Parathyroid adenoma (tissue), 2 donors: ENCODE results near the gene ZNF24.
A peak's percentile ranks its signal among the peaks of the same experiment; 100 is the strongest.

Experiments used
- H2AFZ ChIP-seq: fragments of 300-600 bp; sonication (generic); one replicate; pipeline ENCODE4 v1.7.0; 2017; ENCODE audit warnings: antibody characterized with exemption, mild to moderate bottlenecking
- H3K27ac ChIP-seq: fragments of 300-600 bp; sonication (generic); one replicate; pipeline ENCODE4 v1.7.0; 2017
- H3K27me3 ChIP-seq: fragments of 300-600 bp; sonication (generic); one replicate; pipeline ENCODE4 v1.7.0; 2017; ENCODE audit warnings: low read length; ENCODE audit not compliant: control insufficient read depth, insufficient read depth
- H3K36me3 ChIP-seq: fragments of 300-600 bp; sonication (generic); one replicate; pipeline ENCODE4 v1.7.0; 2017; ENCODE audit warnings: low read length; ENCODE audit not compliant: control insufficient read depth, insufficient read depth
- H3K4me1 ChIP-seq: fragments of 300-600 bp; sonication (generic); one replicate; pipeline ENCODE4 v1.7.0; 2017; ENCODE audit warnings: control low read depth
- H3K4me2 ChIP-seq: fragments of 300-600 bp; sonication (generic); one replicate; pipeline ENCODE4 v1.7.0; 2017; ENCODE audit warnings: low read length
- H3K4me3 ChIP-seq: fragments of 300-600 bp; sonication (generic); one replicate; pipeline ENCODE4 v1.7.0; 2017; ENCODE audit warnings: low read depth, low read length
- H3K79me2 ChIP-seq: fragments of 300-600 bp; sonication (generic); one replicate; pipeline ENCODE4 v1.7.0; 2017; ENCODE audit warnings: control low read depth
- H3K9ac ChIP-seq: fragments of 300-600 bp; sonication (generic); one replicate; pipeline ENCODE4 v1.7.0; 2017; ENCODE audit warnings: mild to moderate bottlenecking
- H3K9me3 ChIP-seq: fragments of 300-600 bp; sonication (generic); one replicate; pipeline ENCODE4 v1.7.0; 2017; ENCODE audit warnings: low read length; ENCODE audit not compliant: control insufficient read depth
- CTCF ChIP-seq: fragments of 300-600 bp; sonication (generic); IDR thresholded peaks from one replicate; pipeline ENCODE4 v1.7.0; 2017; ENCODE audit warnings: antibody characterized with exemption, mild to moderate bottlenecking
- donor health status: primary hyperparathyroidism.

The ZNF24 gene

GRCh38 chr18:35337286-35337685 is 6.9 kb downstream of the ZNF24 start:
- no peak overlapping the region for H3K27ac ChIP-seq
- H3K4me3 ChIP-seq = no peak overlapping the region
- no peak for TF ChIP-seq CTCF
- no peak overlapping the region for H2AFZ ChIP-seq
- no peaks in the 10 kb centered on the region for H3K27me3 ChIP-seq
- no peak overlapping the region for H3K4me2 ChIP-seq
- H3K9ac ChIP-seq = no peak overlapping the region
- peaks cover 4% of the 10 kb centered on the region for H3K79me2 ChIP-seq
- peaks cover 15% of the 10 kb centered on the region for H3K4me1 ChIP-seq
- H3K36me3 ChIP-seq = no peaks in the 10 kb centered on the region
- no peaks in the 10 kb centered on the region for H3K9me3 ChIP-seq

- Histone ChIP-seq H3K27ac (peak overlapping the region; percentile 37), H3K9me3 (no peaks in the 10 kb centered on the region), H3K36me3 (no peaks in the 10 kb centered on the region), H3K4me2 (no peak overlapping the region), H2AFZ (no peak overlapping the region), H3K9ac (no peak overlapping the region), H3K79me2 (no peaks in the 10 kb centered on the region), H3K4me3 (no peak overlapping the region), H3K27me3 (no peaks in the 10 kb centered on the region), H3K4me1 (peaks cover 15% of the 10 kb centered on the region)
- no peak for TF ChIP-seq CTCF
These were observed 8.4 kb downstream of the ZNF24 start for GRCh38 chr18:35335866-35336265.

- Histone ChIP-seq H3K27me3 (no peaks in the 10 kb centered on the region), H2AFZ (no peak overlapping the region), H3K79me2 (no peaks in the 10 kb centered on the region), H3K36me3 (no peaks in the 10 kb centered on the region), H3K4me3 (no peak overlapping the region), H3K4me2 (no peak overlapping the region), H3K27ac (no peak overlapping the region), H3K9ac (no peak overlapping the region), H3K4me1 (peaks cover 15% of the 10 kb centered on the region), H3K9me3 (no peaks in the 10 kb centered on the region)
- no peak for TF ChIP-seq CTCF
These were observed 9.4 kb downstream of the ZNF24 start for GRCh38 chr18:35334821-35335220.

GRCh38 chr18:35334212-35334611 is 10.0 kb downstream of the ZNF24 start:
- H3K9ac ChIP-seq = no peak overlapping the region
- no peaks in the 10 kb centered on the region for H3K36me3 ChIP-seq
- H3K27ac ChIP-seq = no peak overlapping the region
- H3K27me3 ChIP-seq = no peaks in the 10 kb centered on the region
- no peaks in the 10 kb centered on the region for H3K9me3 ChIP-seq
- no peak overlapping the region for H3K4me2 ChIP-seq
- H2AFZ ChIP-seq = no peak overlapping the region
- H3K4me1 ChIP-seq = peaks cover 15% of the 10 kb centered on the region
- TF ChIP-seq CTCF = no peak
- no peak overlapping the region for H3K4me3 ChIP-seq
- H3K79me2 ChIP-seq = no peaks in the 10 kb centered on the region

GRCh38 chr18:35331367-35332087 is 12.7 kb downstream of the ZNF24 start:
- no peaks in the 10 kb centered on the region for H3K9me3 ChIP-seq
- H3K4me2 ChIP-seq = no peak overlapping the region
- H3K36me3 ChIP-seq = no peaks in the 10 kb centered on the region
- no peak overlapping the region for H3K27ac ChIP-seq
- TF ChIP-seq CTCF = no peak
- no peak overlapping the region for H3K9ac ChIP-seq
- no peak overlapping the region for H2AFZ ChIP-seq
- H3K27me3 ChIP-seq = no peaks in the 10 kb centered on the region
- no peaks in the 10 kb centered on the region for H3K79me2 ChIP-seq
- no peak overlapping the region for H3K4me3 ChIP-seq
- peaks cover 14% of the 10 kb centered on the region for H3K4me1 ChIP-seq
